Mammary epithelial cell (primary cell): ENCODE results near the gene GANAB.

ENCODE experiments used
- CTCF ChIP-seq, 2 donors: IDR thresholded peaks in 1 of 2; conservative IDR thresholded peaks in 1 of 2; 2 replicates each; pipeline ENCODE4 v1.5.1; 2011 to 2012; ENCODE audit warnings: inconsistent platforms in 2 of 2, low read length in 2 of 2, mild to moderate bottlenecking in 2 of 2, control low read depth in 1 of 2, low read depth in 1 of 2; ENCODE audit not compliant: insufficient read depth in 1 of 2; ENCODE audit errors: extremely low read depth in 1 of 2
- EZH2 ChIP-seq: IDR thresholded peaks from 2 replicates; pipeline ENCODE4 v1.6.1; 2012; ENCODE audit warnings: low read length, inconsistent platforms, borderline replicate concordance

GRCh38 chr11:62601122-62601371 lies 45.4 kb downstream of the GANAB start:
- TF ChIP-seq CTCF (conservative IDR thresholded peaks at IDR 0.05 in 1 of 2, IDR thresholded peaks at IDR 0.05 in 1 of 2; ENCODE audit: extremely low read depth in 1 of 2, insufficient read depth in 1 of 2, low read depth in 1 of 2, low read length in 2 of 2) (no peak), EZH2 (no peak)
